Hepatocyte (in vitro differentiated cells): ENCODE measurements around the gene C1orf198. TPM values are rescaled to one million over a fixed set of nuclear protein-coding genes. Genes with fewer than 3 reads are reported as not detected.

Experiments used
- DNase-seq: peaks from one replicate; pipeline ENCODE4 v3.0.0-alpha.2; 2016; ENCODE audit warnings: low spot score
- H2AFZ ChIP-seq: fragments of 200-600 bp; sonication (generic); 2 replicates; pipeline ENCODE4 v1.6.0; 2016; ENCODE audit warnings: antibody characterized with exemption, mild to moderate bottlenecking
- H3K27ac ChIP-seq: fragments of 200-600 bp; sonication (generic); 2 replicates; pipeline ENCODE4 v1.5.1; 2016; ENCODE audit warnings: mild to moderate bottlenecking
- H3K27me3 ChIP-seq: fragments of 200-600 bp; sonication (generic); 2 replicates; pipeline ENCODE4 v1.6.1; 2016
- H3K36me3 ChIP-seq: fragments of 200-600 bp; sonication (generic); replicated peaks from 2 replicates; pipeline ENCODE4 v1.5.1; 2016; ENCODE audit warnings: low read depth; ENCODE audit not compliant: insufficient read depth
- H3K4me1 ChIP-seq: fragments of 200-600 bp; sonication (generic); 2 replicates; pipeline ENCODE4 v1.5.1; 2016; ENCODE audit warnings: mild to moderate bottlenecking, moderate library complexity; ENCODE audit not compliant: insufficient read depth
- H3K4me2 ChIP-seq: fragments of 200-600 bp; sonication (generic); 2 replicates; pipeline ENCODE4 v1.6.0; 2016
- H3K4me3 ChIP-seq: fragments of 200-600 bp; sonication (generic); 2 replicates; pipeline ENCODE4 v1.5.1; 2016; ENCODE audit warnings: mild to moderate bottlenecking
- H3K79me2 ChIP-seq: fragments of 200-600 bp; sonication (generic); 2 replicates; pipeline ENCODE4 v1.6.0; 2017; ENCODE audit warnings: mild to moderate bottlenecking
- H3K9me2 ChIP-seq: fragments of 200-600 bp; sonication (generic); replicated peaks from 2 replicates; pipeline ENCODE4 v1.6.0; 2017; ENCODE audit warnings: mild to moderate bottlenecking; ENCODE audit not compliant: insufficient read depth
- H3K9me3 ChIP-seq: fragments of 200-600 bp; sonication (generic); 2 replicates; pipeline ENCODE4 v1.5.1; 2016; ENCODE audit warnings: low read depth, mild to moderate bottlenecking
- H4K20me1 ChIP-seq: fragments of 200-600 bp; sonication (generic); 2 replicates; pipeline ENCODE4 v1.6.0; 2016; ENCODE audit warnings: mild to moderate bottlenecking; ENCODE audit not compliant: insufficient read depth, poor library complexity, severe bottlenecking
- EZH2 ChIP-seq: fragments of 200-600 bp; sonication (generic); IDR thresholded peaks from 2 replicates; pipeline ENCODE4 v1.6.1; 2016; ENCODE audit warnings: antibody characterized with exemption, mild to moderate bottlenecking, borderline replicate concordance
- EZH2phosphoT487 ChIP-seq: fragments of 200-600 bp; sonication (generic); IDR thresholded peaks from one replicate; pipeline ENCODE4 v1.6.1; 2018; ENCODE audit warnings: antibody characterized with exemption, mild to moderate bottlenecking, low read depth, moderate library complexity; ENCODE audit not compliant: unreplicated experiment, severe bottlenecking
- whole genome bisulfite sequencing: methylation state at CpG from one replicate; pipeline ENCODE4 v1.1.6; 2016; ENCODE audit warnings: low lambda C conversion rate; ENCODE audit errors: missing lambda C conversion rate; 5-methylcytosine and 5-hydroxymethylcytosine counted together
- polyA plus RNA-seq: library from polyadenylated mRNA; unstranded; fragments of >200 nt; fragmentation: Nextera tagmentation; extraction: Ambion mirVana; gene quantifications from 2 replicates; pipeline ENCODE4 v1.2.1, GENCODE V29; 2016
- total RNA-seq: library from RNA; depleted of rRNA; stranded (reverse); fragments of >200 nt; gene quantifications from 2 replicates; pipeline ENCODE4 v1.2.3, GENCODE V29; 2014
- TF ChIP-seq, protein P1 (sequence below): fragments of 200-600 bp; sonication (generic); IDR thresholded peaks from 2 replicates; pipeline ENCODE4 v1.5.1; 2016; ENCODE audit warnings: antibody characterized with exemption, mild to moderate bottlenecking; ENCODE audit not compliant: poor library complexity

Gene C1orf198
- total and polyA plus RNA-seq, 2 experiments from 2014 or later = 41.4 to 56.9 TPM

DNA sequence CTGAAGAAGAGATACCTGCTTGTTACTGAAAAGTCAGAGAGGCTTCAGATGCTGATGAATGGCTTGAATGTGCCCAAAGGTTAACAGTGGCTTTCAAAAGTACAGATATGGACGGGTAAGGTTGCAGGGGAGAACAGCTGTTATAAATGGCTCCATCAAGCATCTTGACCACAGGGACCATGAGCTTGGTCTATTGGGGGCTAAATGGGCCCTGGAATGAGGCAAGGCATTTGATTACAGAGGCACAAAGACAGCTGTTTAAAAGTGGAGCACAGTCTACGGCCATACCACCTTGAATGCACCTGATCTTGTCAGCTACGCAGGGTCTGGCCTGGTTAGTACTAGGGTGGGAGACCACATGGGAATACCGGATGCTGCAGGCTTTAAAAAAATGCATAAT is 48.3 kb downstream of the C1orf198 start:
- WGBS = 94% methylated on average over 4 of the region's 4 CpGs
- DNase-seq = no peak
- Histone ChIP-seq H3K27me3 (no peaks in the 10 kb centered on the region), H2AFZ (no peak overlapping the region), H3K9me2 (no peaks in the 10 kb centered on the region), H3K4me1 (peaks cover 15% of the 10 kb centered on the region), H3K36me3 (no peaks in the 10 kb centered on the region), H3K9me3 (no peaks in the 10 kb centered on the region), H3K4me3 (no peak overlapping the region), H4K20me1 (no peaks in the 10 kb centered on the region), H3K79me2 (no peaks in the 10 kb centered on the region), H3K4me2 (no peak overlapping the region), H3K27ac (no peak overlapping the region)
- TF ChIP-seq, protein P1, sequence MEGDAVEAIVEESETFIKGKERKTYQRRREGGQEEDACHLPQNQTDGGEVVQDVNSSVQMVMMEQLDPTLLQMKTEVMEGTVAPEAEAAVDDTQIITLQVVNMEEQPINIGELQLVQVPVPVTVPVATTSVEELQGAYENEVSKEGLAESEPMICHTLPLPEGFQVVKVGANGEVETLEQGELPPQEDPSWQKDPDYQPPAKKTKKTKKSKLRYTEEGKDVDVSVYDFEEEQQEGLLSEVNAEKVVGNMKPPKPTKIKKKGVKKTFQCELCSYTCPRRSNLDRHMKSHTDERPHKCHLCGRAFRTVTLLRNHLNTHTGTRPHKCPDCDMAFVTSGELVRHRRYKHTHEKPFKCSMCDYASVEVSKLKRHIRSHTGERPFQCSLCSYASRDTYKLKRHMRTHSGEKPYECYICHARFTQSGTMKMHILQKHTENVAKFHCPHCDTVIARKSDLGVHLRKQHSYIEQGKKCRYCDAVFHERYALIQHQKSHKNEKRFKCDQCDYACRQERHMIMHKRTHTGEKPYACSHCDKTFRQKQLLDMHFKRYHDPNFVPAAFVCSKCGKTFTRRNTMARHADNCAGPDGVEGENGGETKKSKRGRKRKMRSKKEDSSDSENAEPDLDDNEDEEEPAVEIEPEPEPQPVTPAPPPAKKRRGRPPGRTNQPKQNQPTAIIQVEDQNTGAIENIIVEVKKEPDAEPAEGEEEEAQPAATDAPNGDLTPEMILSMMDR = no peak
- no peak for TF ChIP-seq EZH2
- TF ChIP-seq EZH2phosphoT487 = no peak

DNA sequence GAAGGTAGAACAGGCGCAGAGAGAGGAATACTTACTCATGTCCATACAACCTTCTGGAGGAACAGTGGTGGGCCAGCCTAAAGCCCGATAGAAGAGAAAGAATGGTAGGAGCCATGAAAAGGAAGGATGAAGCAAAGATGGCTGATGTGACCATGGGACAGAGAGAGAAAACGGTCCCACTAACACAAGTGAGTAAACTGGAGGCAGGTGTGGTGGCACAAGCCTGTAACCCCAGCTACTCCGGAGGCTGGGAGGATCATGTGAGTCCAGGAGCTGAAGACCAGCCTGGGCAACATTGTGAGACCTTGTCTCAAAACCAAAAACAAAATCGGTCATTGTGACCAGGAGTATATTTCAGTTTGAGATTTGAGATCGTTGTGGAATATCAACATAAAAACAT is 49.4 kb downstream of the C1orf198 start:
- Histone ChIP-seq H4K20me1 (no peaks in the 10 kb centered on the region), H3K4me1 (peaks cover 7% of the 10 kb centered on the region), H2AFZ (no peak overlapping the region), H3K79me2 (no peaks in the 10 kb centered on the region), H3K27ac (no peak overlapping the region), H3K27me3 (no peaks in the 10 kb centered on the region), H3K36me3 (no peaks in the 10 kb centered on the region), H3K9me2 (no peaks in the 10 kb centered on the region), H3K4me2 (no peak overlapping the region), H3K4me3 (no peak overlapping the region), H3K9me3 (no peaks in the 10 kb centered on the region)
- 91% methylated on average over 6 of the region's 6 CpGs for WGBS
- no peak for DNase-seq
- TF ChIP-seq EZH2phosphoT487 = no peak
- TF ChIP-seq, protein P1 = no peak
- no peak for TF ChIP-seq EZH2

DNA sequence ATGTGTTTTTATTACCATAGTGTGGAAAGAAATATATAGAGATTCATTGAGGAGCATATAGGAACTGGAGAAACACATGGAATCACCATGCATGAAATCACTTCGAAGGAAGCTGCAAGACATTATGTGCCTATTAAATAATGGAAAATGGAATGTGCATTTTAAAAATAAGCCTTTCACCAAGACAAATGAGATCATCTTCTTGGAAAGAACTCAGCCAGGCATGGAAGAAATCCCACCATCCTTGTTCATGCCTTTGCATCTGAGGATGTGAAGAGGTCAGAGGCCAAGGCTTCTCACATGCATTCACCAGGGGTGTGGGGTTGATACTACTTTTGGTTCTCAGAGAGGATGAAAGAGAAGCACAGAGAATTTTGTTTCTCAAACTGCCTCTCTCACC is 50.0 kb downstream of the C1orf198 start:
- Histone ChIP-seq H3K27me3 (no peaks in the 10 kb centered on the region), H3K9me3 (no peaks in the 10 kb centered on the region), H3K4me1 (peaks cover 1% of the 10 kb centered on the region), H3K4me2 (no peak overlapping the region), H3K9me2 (no peaks in the 10 kb centered on the region), H3K79me2 (no peaks in the 10 kb centered on the region), H2AFZ (no peak overlapping the region), H3K36me3 (no peaks in the 10 kb centered on the region), H3K4me3 (no peak overlapping the region), H4K20me1 (no peaks in the 10 kb centered on the region), H3K27ac (no peak overlapping the region)
- no peak for DNase-seq
- TF ChIP-seq EZH2phosphoT487 (no peak), EZH2 (no peak)
- TF ChIP-seq, protein P1 = no peak
- WGBS = 97% methylated on average over 1 of the region's 1 CpG

DNA sequence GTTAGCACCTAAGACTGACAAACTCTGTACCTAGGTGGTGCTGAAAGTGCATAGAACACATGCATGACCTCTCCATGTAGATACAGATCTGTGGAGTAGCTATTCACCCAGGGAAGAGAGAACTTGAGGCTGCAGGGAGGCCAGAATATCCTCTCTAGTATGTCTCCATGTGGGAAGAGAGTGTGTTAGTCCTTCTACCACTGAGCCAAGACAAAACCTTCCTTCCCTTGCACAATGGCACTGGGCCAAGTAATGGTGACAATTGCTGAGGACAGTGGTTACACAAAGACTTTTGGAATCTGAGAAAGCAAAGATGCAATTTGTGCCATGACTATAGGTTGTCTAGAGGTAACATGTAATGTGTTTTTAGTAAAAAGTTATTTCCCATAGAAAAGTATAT is 52.3 kb downstream of the C1orf198 start:
- no peak for DNase-seq
- TF ChIP-seq, protein P1 = no peak
- no peak for TF ChIP-seq EZH2phosphoT487
- no peak for TF ChIP-seq EZH2
- Histone ChIP-seq H3K4me1 (no peaks in the 10 kb centered on the region), H3K27ac (no peak overlapping the region), H4K20me1 (no peaks in the 10 kb centered on the region), H3K36me3 (no peaks in the 10 kb centered on the region), H3K4me2 (no peak overlapping the region), H3K4me3 (no peak overlapping the region), H3K27me3 (no peaks in the 10 kb centered on the region), H3K79me2 (no peaks in the 10 kb centered on the region), H3K9me3 (peaks cover 12% of the 10 kb centered on the region), H3K9me2 (no peaks in the 10 kb centered on the region), H2AFZ (no peak overlapping the region)
